Hematopoietic multipotent progenitor cell treated with erythropoietin and hydrocortisone succinate and interleukin-3 and kit ligand, for 8 days (in vitro differentiated cells): ENCODE results near the gene CABP4.

Experiments used
- DNase-seq: peaks from one replicate; pipeline ENCODE4 v3.0.0-alpha.2; 2015

The CABP4 gene

GRCh38 chr11:67455054-67455453 is at the start of gene CABP4:
TSS of gene CABP4 (plus strand) at chr11:67455354. CDS start at chr11:67455424, 70 bp downstream.
- no peak for DNase-seq

DNA sequence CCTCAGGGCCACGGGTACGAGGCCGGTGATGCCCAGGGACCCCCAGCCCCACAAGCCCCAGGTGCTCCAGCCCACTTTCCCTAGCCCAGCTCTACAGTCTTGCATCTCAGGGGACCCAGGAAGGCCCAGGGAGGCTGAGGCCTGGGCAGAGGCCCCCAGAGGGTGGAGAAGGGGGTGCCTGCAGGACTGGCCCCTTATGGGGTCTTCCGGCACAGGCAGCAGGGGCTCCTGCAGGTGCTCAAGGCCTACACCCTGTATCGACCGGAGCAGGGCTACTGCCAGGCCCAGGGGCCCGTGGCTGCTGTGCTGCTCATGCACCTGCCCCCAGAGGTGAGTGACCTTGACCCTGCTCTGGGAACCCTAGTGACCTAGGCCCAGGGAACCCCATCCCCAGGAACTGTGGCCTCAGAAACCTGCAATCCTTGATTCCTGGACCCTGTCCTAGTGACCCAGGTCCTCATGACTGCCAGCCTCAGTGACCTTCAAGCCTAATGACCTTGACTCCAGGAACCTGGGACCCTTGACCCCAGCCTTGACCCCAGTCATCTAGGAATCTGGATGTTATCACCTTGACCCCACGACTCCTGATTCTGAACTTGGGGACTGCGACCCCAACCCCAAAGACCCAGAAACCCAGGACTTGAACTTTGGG is 49.3 kb upstream of the CABP4 start:
- DNase-seq, result no peak

DNA sequence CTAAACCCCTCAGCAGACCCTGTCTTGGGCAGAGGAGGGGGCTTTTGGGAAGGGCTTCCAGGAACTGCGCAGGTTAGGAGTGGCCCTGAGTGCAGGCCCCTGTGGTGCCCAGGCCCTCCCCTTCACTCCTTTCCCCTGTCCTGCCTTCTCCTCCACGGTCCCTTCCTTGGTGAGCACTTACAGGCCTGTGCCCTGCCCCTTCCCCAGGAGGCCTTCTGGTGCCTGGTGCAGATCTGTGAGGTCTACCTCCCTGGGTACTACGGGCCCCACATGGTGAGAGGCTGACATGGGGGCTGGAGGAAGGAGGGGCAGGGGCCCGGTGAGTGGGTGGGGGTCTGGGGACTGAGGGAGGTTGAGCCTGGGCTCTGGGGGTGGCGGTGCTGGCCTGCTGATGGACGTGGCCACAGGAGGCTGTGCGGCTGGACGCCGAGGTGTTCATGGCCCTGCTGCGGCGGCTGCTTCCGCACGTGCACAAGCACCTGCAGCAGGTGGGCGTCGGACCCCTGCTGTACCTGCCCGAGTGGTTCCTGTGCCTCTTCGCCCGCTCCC is 48.7 kb upstream of the CABP4 start:
- no peak for DNase-seq

DNA sequence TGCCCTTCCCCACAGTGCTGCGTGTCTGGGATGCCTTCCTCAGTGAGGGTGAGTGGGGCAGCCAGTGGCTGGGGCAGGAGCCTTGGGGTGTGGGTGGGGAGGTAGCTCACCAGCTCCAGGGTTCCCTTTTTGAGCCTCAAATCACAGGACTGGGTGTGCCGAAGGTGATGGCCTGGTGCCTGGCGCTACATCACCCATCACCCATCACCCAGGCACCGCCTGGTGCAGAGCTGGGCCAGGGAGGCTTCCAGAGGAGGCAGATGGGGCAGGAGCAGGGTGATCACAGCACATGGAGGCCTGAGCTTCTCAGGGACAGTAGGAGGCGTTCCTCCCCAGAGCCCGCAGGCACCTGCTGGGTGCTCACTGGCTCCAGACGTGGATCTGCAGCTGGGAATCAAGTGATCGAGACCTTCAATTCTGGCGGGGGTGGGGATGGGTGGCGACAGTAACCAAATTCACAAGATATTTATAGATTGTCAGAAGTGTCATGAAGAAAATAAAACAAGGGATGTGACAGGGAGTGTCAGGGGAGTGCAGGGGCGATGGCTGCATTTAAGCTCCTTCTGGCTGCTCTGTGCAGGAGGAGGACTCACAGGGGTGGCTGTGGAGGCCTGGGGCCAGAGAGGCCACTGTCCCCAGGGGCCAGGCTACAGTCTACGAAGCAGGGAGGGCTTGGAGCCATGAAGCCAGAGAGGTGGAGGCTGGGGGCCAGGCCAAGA is 48.0 kb upstream of the CABP4 start:
- DNase-seq, result no peak

DNA sequence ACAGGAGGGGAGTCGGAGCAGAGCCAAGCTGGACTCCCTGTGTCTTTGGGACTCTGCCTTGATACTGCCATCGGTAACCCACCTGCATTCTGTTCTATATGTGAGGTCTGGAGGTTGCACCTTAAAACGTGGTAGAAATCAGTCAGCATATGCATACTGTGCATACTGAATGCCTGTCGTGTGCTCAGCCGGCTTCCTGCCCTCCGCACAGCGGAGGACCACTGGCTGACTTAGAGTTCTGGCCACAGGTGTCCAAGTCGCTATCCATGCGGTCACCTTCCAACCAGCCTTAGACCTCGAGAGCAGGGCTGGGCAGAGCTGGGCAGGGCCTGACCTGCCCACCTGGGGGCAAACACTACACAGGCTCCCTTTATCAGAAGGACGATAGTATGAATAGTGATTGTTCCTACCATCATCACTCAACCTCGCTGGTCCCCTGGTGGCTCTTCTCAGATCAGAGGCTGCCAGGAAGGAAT is 47.4 kb upstream of the CABP4 start:
- DNase-seq, result no peak

- DNase-seq, result peak; percentile 63
These were observed 46.5 kb upstream of the CABP4 start for GRCh38 chr11:67408437-67409200.

- no peak for DNase-seq
These were observed 45.9 kb upstream of the CABP4 start for GRCh38 chr11:67409261-67409666.

DNA sequence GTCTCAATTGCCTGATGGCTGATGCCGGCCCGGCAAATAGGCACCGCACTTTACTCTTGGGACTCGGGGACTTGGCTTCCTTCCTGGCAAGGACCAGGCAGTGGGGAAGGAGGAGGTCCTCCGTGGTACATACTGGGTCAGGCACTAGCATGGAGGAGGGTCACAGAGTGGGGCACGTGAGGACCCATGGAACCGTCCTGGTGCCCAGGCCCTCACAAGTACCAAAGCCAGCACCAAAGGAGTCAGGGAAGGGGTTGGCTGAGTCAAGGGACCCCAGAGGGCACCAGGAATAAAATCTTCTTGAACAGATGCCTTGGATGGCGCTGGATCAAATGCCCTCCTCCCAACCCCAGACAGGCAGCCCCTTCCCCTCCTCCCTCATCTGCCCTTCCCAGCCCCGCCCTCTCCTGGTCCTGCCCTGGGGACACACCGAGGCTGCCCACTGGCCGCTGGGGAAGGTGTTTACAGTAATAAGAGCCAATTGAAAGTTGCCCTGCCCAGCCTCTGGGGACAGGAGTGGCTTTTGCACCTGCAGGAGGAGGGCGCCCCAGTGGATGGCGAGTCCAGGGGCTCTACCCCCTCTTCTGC is 45.3 kb upstream of the CABP4 start:
- no peak for DNase-seq

DNA sequence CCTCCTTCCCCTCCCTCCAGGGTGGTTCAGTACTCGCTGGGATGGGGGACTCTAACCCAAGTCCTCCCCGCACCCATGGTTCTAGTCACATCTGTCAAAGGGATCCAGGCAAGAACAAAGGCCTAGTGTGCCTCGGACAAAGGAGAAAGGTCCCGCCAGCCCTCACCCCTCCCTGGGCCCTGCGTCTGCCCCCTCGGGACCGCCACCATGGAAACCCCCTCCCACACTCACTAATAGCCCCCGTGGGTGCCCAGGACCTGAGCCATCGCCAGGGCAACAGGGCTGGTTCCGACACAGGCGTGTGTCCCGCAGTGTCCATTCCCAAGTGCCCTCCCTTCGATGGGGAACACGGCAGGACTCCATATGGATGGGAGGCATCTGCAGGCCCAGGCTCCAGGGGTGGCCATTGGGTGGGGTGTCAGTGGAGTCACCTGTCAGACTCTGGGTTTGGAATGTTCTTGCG is 44.8 kb upstream of the CABP4 start:
- no peak for DNase-seq

DNA sequence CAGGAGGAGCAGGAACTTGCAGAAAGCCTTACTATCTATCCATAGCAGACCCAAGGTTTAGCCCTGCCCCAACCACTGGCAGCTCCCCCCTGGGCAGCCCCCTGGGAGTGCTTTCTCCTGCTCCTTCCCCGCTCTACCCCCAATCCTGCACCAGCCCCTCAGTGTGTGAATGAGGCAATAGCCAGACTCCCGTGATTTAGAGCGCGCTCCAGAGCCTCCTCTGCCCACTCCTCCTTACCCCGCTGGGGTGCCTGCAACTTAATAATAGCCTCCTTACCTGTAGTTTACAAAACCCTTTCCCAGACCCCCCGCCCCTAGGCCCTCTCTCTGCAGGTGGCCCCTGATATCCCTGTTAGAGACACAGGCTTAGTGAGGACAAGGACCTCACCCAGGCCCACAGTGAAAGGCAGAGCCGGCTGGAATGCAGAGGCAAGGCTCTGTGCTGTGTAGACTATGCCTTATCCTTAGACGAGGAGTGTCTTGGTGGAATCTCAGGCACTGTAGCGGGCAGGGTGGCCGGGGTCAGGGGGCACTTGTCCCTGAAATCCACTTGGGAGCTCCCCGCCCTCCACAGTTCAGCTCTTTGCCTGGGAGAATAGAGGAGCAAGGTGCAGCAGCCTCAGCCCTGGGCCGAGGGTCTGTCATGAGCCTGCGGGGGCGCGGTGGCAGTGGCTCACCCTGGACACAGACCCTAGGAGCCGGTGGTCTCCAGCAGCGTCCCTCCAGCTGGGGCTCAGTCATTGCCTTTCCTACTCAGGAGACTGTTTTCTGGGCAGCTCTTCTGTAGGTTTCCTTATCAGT is 44.0 kb upstream of the CABP4 start:
- no peak for DNase-seq

GRCh38 chr11:67411785-67412152 is 43.4 kb upstream of the CABP4 start:
- peak; percentile 18 for DNase-seq

DNA sequence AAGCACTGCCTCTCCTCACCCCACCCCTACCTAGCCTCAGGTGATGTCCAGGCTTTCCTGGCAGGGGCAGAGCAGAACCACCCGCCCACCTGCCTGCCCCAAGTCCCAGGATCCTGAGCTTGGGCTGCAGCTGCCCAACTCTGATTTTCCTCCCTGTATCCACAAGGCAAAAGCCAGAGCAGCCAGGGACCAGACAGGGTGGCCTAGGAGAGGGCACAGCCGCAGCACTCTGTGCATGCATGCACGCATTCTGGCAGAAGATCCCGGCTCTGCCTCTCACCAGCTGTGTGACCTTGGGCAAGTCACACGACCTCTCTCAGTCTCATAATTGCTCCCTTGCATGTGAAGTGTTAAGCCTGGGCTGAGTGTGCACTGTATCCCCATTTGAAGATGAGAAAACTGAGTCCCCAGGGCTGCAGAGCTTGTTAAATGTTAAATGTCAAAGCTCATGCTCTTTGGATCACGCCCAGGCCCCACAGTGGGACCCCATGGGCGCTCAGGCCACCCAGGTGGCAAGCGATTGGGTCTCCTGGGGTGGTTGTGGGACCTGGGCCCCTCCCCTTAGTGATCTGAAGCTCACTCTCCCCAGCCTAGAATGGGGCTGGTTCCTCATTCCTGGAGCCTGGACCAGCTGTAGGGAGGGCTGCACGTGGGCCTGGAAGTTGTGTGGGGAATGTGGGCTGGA is 42.5 kb upstream of the CABP4 start:
- no peak for DNase-seq

GRCh38 chr11:67413266-67413849 is 41.8 kb upstream of the CABP4 start:
- peak; percentile 94 for DNase-seq

GRCh38 chr11:67415501-67416304 is 39.5 kb upstream of the CABP4 start, which contains the start of gene CARNS1:
TSS of gene CARNS1 (plus strand) at chr11:67415678. CDS start at chr11:67416200, 522 bp downstream.
- DNase-seq, result no peak

- DNase-seq, result peak; percentile 83
These were observed 38.5 kb upstream of the CABP4 start for GRCh38 chr11:67416416-67417335.

DNA sequence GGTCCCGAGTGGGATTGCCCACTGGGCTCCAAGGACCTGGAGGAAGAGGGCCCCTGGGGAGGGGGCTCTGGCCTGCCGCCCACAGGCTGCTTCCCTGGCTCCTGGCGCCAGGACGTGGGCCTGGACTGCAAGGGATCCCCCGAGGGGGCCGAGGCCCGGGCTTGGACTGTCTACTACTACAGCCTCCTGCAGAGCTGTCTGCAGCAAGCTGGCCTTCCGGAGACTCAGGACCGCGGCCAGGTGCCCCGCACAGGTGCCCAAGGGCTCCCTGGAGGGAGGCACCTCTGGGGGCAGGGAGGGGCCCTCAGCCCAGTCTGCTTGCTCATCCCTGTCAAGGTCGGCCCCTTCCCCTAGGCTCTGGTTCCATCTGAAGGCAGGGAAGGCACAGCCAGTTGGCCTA is 37.7 kb upstream of the CABP4 start:
- DNase-seq, result no peak

DNA sequence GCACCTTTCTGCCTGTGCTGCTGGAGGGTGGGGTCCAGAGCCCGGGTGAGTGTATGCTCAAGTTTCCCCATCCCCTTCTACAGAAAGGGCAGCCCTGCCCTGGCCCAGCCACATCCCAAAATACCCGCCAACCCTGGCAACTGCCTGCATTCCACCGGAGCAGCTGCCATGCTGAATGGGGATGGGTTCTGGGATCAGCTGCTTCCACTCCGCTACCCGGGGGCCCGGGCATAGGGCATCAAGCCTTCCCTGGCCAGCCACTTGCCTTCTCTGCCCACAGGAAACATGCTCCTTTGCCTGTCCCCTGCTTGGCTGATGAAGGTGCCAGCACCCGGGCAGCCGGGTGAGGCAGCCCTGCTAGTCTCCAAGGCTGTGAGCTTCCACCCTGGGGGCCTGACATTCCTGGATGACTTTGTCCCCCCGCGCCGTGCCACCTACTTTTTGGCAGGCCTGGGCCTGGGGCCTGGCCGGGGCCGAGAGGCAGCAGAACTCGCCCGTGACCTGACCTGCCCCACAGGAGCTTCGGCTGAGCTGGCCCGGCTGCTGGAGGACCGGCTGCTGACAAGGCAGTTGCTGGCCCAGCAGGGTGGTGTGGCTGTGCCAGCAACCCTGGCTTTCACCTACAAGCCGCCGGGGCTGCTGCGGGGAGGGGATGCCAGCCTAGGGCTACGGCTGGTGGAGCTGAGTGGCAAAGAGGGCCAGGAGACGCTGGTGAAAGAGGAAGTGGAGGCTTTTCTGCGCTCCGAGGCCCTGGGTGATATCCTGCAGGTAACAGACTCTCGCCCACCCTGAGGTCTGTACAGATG is 36.5 kb upstream of the CABP4 start:
- DNase-seq, result peak; percentile 14
